HL-60 (cell line): ENCODE measurements around the gene DDO.

Experiments
- CTCF ChIP-seq: IDR thresholded peaks from one replicate; pipeline ENCODE4 v1.5.1; 2011; ENCODE audit warnings: low read length, control low read depth, inconsistent platforms; ENCODE audit not compliant: insufficient read depth
- POLR2AphosphoS5 ChIP-seq: IDR thresholded peaks from 2 replicates; pipeline ENCODE4 v1.6.1; 2012; ENCODE audit warnings: low read depth

DNA sequence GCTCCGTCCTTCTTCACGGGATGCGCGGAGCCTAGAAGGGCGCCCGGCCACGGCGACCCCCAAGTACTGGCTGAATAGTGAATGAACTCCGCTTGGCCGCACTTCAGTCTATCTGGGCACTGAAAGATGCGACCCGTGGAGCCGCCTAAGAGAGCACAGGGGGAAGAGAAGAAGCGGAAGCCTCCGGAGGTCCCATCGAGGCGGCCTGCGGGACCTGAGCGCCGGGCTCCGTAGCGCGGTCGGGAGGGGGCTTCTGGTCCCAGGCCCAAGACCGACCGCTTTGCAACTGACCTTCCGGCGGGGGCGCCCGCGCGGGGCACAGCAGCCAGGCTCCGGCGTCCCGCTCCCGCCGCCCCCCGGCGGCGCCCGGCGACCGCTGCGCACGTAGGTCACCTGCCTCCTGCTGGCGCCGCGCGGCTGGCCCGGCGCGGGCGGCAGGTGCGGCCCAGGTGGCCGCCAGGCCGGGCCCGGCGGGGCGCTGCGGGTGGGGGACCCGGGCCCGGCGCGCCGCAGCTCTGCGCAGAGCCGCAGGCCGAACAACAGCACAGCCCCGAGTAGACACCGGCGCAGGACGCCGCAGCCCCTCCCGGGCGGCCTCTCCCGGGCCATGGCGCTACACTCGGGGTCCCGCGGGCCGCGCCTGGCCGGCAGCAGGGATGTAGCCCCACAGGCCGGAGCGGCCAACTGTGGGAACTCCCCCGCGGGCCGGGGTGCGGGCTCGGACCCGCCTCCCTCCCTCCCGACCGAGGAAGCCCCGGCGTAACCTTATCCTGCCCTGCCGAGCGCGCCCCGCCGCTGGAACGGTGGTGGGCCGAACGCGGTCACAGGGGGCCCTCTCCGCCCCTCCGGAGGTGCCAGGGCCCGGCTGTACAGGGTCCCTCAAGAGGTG is 57.5 kb downstream of the DDO start, which contains the start of gene METTL24:
- TF ChIP-seq CTCF (no peak), POLR2AphosphoS5 (no peak)
